ENCODE results near the gene SCN1A.

DNA sequence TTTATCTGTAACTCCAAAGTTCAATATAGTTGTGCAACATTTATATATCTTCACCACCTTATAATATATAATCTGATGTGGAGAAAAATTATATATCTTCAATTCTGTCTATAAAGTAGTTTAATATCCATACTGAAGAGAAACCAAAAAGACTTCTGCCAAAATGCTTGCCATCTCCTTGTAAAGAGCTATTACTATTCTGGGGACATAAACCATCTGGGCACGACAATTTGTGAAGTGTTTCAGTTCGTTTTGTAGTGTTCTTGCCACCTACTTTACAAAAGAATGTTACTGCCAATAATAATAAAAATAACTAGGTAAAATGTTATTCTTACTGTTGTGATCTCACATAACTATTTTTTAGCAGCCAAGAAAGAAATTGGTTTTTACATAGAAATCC, 45.1 kb downstream of the SCN1A start:
- TF ChIP-seq, protein P1, sequence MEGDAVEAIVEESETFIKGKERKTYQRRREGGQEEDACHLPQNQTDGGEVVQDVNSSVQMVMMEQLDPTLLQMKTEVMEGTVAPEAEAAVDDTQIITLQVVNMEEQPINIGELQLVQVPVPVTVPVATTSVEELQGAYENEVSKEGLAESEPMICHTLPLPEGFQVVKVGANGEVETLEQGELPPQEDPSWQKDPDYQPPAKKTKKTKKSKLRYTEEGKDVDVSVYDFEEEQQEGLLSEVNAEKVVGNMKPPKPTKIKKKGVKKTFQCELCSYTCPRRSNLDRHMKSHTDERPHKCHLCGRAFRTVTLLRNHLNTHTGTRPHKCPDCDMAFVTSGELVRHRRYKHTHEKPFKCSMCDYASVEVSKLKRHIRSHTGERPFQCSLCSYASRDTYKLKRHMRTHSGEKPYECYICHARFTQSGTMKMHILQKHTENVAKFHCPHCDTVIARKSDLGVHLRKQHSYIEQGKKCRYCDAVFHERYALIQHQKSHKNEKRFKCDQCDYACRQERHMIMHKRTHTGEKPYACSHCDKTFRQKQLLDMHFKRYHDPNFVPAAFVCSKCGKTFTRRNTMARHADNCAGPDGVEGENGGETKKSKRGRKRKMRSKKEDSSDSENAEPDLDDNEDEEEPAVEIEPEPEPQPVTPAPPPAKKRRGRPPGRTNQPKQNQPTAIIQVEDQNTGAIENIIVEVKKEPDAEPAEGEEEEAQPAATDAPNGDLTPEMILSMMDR (IDR thresholded peaks at IDR 0.05), result no peak
- no peak for TF ChIP-seq POLR2A (IDR thresholded peaks at IDR 0.05)
- no peak for TF ChIP-seq EP300 (IDR thresholded peaks at IDR 0.05)
- TF ChIP-seq POLR2AphosphoS5 (IDR thresholded peaks at IDR 0.05), result no peak

Data from upper lobe of left lung (tissue), 4 donors.